DND-41 (cell line): ENCODE measurements around the gene WTIP.

Experiments used
- EZH2 ChIP-seq: IDR thresholded peaks from 3 replicates; pipeline ENCODE4 v1.6.1; 2012; ENCODE audit warnings: borderline replicate concordance, low read depth, mild to moderate bottlenecking, moderate library complexity, low read length, inconsistent platforms; ENCODE audit not compliant: severe bottlenecking
- TF ChIP-seq, protein P1 (sequence below): IDR thresholded peaks from 2 replicates; pipeline ENCODE4 v1.5.1; 2012; ENCODE audit warnings: borderline replicate concordance, low read length, moderate library complexity, mild to moderate bottlenecking; ENCODE audit not compliant: poor library complexity, severe bottlenecking; ENCODE audit errors: extremely low read depth

- TF ChIP-seq, protein P1, sequence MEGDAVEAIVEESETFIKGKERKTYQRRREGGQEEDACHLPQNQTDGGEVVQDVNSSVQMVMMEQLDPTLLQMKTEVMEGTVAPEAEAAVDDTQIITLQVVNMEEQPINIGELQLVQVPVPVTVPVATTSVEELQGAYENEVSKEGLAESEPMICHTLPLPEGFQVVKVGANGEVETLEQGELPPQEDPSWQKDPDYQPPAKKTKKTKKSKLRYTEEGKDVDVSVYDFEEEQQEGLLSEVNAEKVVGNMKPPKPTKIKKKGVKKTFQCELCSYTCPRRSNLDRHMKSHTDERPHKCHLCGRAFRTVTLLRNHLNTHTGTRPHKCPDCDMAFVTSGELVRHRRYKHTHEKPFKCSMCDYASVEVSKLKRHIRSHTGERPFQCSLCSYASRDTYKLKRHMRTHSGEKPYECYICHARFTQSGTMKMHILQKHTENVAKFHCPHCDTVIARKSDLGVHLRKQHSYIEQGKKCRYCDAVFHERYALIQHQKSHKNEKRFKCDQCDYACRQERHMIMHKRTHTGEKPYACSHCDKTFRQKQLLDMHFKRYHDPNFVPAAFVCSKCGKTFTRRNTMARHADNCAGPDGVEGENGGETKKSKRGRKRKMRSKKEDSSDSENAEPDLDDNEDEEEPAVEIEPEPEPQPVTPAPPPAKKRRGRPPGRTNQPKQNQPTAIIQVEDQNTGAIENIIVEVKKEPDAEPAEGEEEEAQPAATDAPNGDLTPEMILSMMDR: no peak
- no peak for TF ChIP-seq EZH2
Measured at GRCh38 chr19:34485831-34486230, 4.3 kb downstream of the WTIP start.
